Stimulated activated CD4-positive, alpha-beta T cell treated with anti-CD3 and anti-CD28 coated beads, Interleukin-15, amount 100 ng/mL, for 48 hours (primary cell): Measurements from ENCODE around the gene TSHZ2.
"Not testable (repeated sequence)": the region's sequence is repeated elsewhere in the genome, so short reads cannot be mapped to it uniquely, and the experiment has no call there.

Experiments used
- DNase-seq, 2 donors: peaks; one replicate each; pipeline ENCODE4 v3.0.0-alpha.2; 2020; ENCODE audit warnings: low read depth in 2 of 2

Gene TSHZ2

DNA sequence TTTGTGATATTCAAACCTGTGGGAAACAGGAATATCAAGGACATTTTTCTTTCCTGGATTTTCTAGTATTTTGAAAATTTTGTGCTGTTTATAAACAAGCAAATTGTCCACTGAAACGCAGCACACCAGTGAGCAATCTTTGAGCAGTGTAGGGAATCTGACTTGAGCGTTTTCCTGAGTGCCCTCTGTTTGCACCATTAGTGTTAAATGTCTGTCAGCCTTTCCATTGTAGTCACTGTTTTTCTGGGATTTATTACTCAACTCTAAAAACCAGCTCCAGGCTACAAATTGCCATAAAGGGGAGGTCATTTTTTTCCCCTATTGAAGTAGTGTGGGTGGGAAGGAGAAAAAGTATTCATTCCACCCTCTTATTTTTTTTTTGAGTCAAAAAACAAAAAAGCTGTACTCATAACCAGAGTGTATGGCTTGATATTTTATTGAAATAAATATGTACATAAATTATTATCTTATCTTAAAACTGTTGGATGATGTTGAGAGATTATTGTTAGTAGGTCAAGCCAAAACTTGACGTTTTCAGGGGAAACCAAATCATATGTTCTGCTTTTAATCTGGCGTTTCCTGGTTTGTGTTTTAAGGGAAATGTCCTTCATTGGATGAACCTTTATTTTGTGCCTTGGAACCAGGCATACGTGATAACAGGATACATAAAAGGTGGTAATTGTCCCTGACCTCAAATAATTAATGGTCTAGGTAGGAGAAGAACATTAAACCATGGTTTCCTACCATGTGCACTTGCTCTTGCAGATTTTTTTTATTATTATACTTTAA lies 51.8 kb downstream of the TSHZ2 start:
- DNase-seq: no peak

DNA sequence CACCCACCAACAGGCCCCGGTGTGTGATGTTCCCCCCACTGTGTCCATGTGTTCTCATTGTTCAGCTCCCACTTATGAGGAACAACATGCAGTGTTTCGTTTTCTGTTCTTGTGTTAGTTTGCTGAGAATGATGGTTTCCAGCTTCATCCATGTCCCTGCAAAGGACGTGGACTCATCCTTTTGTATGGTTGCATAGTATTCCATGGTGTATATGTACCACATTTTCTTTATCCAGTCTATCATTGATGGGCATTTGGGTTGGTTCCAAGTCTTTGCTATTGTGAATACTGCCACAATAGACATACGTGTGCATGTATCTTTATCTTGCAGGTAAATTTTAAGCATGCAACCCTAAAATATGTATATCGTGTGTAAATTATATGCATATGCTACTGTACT lies 52.5 kb downstream of the TSHZ2 start:
- DNase-seq: not testable (repeated sequence)

DNA sequence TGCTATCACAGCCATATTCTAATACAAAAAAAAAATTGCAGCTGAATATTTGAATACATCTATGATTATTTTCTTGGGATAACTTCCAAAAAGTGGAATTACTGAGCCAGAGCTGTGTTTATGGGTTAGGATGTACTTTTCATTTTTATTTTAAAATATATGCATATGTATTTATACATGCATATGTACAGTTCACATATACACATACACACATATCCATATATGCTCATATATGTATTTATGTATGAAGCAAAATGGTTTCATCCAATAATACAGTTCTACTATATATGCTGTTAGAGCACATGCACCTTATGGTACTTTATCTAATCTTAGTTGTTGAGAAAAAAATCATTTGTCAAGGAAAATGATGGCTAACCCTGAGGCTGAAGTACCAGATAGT lies 54.9 kb downstream of the TSHZ2 start:
- no peak for DNase-seq

DNA sequence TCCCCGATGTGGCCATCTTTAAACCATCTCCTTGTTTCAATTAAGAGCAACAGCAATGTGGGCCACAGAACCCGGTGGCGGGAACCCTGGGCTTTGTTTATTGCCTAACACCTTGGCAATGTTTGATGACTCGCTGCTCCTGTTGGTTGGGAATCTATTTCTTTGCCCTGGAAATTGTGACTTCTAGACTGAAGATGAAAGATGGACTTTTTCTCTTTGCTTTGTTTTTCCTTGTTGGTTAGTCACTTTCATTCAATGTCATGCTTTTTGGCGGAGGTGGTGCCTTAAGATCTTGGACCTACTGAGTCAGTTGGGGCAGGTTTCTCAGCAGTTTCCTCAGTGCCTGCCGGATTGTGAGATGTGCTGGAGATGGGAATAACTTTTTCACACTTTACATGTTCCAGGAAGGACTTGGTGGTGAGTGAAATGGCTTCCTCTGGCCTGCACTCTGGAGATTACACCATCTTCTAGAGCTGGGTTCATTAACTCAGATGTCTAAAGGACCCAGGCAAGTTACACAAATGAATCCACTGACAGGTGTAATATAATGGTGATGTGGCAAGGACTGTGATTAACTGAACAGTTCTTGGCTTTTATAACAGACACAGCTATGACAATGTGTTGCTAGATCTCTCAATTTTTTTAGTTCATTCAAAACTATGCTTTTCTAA lies 56.3 kb downstream of the TSHZ2 start:
- DNase-seq: peak; percentile 22 to 24

DNA sequence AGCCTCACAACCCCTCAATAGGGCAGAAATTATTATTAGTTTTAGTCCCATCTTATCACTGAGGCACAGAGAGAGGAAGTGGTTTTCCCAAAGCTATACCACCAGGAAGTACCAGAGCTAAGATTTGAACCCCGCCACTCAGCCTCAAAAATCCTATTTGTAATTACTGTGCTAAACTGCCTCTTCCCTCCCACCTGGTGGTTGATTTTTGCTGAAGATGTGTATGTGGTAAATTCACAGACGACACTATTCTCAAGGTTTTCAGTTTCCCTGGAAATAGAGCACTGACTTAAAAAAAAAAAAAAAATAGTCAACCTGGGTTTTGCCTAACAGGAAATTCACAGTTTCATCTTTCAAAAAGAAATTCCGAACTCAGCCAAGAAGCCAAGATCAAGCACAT lies 57.9 kb downstream of the TSHZ2 start:
- no peak for DNase-seq

DNA sequence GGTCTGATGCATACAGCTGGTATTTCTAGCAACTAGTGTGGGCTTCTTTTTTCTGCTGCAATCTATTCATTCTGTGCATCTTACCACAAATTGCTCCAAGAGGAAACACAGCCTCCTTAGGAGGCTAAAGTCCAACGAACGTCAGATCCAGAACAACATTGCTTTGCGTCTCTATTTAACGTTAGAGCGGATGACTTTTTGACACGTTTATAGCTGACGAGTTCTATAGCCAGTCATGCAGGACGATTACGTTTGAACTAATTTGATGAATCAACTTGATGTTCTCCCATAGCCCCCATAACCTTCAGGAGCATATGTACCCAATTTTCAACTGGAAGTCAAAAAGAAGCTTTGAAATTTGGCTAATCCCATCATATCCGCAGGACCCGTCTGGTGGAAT lies 59.9 kb downstream of the TSHZ2 start:
- no peak for DNase-seq

DNA sequence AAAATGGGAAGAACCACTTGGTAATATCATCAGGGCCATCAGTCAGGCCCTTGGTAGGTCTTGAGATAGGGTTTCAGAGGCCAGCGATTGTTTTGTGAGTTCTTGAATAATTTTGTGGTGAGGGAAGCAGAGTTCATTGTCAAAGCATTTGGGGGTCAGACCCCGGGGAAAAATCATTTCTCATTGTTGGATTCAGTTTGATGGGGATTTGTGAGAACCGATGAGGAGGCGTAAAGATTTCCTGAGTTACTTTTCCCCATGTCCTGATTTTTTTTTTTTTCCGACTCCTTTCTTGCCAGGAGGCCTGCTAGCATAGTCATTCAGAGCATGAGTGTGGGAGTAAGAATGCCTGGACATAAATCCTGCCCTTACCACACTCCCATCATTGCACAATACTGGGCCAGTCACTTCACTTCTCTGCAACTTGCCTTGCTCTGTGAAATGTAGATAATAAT lies 60.3 kb downstream of the TSHZ2 start:
- no peak for DNase-seq

DNA sequence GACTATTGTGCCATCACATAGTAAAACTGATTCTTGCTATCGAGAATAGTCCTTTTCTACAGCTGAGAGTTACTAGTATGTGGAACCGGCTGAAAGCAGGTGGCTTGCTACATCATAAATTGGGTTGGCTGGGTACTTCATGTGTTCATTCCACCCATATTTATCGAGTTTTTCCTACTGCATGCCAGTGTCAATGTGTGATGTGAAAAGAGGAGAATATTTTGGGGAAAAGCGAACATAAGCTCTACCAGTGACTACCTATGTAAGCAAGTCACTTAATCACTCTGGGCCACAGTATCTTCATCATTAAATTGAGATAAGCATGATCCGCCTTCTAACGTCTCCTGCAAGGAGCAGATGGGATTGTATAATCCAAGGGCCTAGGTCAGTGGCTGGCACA lies 61.0 kb downstream of the TSHZ2 start:
- no peak for DNase-seq

DNA sequence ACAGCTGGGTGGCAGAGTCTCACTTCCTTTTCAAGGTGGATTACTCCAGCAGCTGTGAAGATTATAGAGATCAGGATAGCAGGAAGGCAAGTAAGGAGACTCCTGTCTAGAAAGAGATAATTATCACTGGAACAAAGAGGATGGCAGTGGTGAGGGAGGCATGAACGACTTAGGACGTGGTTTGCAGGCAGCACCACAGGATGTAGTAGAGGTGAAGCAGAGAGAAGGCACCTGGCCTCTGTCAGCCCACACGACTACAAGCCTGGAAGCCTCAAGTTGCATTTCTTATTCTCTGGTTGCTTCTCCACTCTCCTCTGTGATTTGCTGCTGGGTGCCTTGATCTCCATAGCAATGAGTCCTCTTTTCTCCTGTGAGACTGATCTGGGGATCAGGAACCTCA lies 62.7 kb downstream of the TSHZ2 start:
- peak in 1 of 2 donors; percentile 11 for DNase-seq

DNA sequence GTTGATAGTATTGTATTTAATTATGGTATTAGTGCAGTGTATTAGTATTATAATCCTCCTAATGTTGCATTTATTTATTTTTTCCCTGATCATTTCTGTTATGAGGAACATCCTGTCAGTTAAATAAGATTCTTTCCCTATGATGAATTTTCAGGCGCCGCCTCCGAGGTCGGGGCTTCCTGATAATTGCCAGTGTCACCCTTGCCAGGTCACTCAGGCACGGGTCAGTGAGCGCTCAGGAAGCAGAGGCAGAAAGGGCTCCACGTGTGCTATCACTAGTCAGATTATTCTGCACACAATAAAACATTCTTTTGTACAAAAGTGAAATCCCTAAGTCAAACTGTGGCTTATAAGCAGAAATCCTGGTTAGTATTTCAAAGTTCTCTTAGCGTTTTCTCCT lies 64.8 kb downstream of the TSHZ2 start:
- DNase-seq: no peak

DNA sequence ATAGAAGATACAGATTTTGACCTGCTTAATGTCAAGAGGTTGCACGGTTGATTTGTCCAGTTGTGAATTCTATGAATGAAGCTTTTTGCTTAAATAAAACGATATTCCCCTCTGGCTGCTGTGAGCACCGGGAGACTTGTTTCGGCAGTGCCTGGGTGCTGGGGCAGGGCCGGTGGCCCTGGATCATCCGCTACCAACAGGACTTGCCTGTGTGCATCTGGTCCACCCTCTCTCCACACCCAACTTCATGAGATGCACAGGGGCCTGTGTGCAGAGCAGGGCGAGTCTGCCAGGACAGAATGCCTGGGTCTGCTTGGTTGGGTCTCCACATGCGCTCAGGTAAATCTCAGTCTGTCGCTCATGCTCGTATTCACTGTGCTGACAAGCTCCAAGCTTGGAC lies 65.5 kb downstream of the TSHZ2 start:
- DNase-seq: no peak

DNA sequence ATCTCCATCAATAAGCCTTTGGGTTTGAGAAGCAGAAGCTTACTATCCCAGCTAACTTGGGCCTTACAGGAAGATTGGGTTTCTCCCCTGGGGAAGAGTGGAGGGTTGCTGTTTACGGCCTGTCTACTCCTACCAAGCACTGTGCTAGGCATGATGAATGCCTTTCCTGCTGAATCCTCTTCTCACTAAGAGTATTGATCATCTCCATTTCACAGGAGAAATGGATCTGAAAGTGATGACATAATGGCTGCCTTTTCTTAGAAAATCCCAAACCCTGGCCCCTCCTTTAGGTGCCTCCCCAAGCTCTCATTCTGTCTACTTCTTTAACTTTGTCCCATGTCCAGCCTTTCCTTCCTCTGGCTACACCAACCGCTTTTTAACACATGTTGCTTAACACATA lies 66.1 kb downstream of the TSHZ2 start:
- DNase-seq: no peak

DNA sequence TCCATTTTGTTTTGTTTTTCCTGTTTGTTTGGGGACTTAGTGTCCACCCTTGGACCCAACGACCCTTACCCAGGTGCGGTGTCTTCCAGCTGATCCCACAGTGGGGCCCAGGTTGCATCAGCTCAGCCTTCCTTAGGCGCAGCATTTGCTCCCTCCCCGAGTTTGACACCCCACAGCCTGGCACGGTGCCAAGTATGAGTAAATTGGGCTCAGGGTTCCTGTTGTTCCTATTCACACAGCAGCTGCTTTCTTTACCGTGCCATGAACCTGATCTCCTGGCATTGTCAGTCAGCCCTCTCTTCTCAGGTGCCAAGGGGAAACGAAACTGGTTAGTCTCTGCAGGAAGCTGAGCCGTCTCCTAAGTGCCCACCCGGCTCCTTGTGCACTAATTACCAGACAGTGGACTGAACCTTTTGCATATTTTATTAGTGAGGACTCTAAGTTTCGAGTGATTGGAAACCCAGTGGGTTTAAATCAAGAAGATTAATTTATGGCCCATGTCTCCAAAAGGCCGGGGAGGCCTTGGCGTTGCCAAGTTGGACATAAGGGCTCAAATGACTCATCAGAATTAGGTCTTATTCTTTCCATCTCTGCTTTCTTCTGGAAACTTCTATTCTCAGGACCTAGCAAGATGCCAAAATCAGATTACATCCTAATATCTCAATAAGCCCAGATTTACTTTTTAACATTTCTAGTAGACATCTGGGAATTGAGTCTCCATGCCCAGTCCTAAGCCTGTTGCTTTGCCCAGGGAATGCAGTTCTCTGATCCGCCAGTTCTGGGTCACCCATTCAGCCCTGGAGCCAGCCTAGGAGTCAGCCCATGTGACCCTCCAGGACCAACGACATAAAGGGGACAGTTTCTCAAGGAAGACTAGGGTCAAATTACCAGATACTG lies 68.8 kb downstream of the TSHZ2 start:
- no peak for DNase-seq

DNA sequence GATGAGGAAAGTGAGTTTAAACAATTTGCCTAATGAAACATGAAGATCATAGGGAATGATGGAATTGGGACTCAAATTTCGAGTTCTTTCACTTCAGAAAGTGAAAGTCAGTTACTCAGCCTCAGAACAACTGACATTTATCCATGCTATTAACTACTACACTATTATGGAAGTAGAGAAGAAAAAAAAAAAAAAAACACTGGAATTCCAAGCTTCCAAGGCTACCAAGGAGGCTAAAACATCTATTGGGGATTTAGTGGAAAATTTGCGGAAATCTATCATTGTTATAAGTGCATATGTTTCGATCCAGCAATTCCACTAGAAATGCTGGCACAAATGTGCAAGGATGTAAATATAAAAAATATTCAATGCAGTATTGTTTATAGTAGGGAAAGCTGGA lies 70.4 kb downstream of the TSHZ2 start:
- DNase-seq: no peak

DNA sequence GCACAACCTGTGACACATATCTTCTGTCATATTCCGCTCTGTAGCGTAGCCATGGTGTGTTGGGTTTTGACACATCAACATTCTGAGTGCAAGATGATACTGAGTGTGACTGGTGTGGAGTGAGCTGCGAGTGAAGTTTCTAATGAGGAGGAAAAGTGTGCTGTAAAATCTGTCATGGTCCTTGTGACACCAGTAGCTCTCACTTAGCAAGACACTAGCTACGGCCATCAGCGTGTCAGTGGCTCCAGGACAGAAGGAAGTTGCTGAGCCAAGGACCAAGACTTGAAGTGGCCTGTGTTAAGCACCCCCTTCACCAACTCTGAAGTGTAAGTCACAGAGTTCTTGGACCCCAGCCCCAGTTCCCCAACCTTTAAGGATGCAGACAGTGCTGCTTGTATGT lies 72.1 kb downstream of the TSHZ2 start:
- DNase-seq: no peak

DNA sequence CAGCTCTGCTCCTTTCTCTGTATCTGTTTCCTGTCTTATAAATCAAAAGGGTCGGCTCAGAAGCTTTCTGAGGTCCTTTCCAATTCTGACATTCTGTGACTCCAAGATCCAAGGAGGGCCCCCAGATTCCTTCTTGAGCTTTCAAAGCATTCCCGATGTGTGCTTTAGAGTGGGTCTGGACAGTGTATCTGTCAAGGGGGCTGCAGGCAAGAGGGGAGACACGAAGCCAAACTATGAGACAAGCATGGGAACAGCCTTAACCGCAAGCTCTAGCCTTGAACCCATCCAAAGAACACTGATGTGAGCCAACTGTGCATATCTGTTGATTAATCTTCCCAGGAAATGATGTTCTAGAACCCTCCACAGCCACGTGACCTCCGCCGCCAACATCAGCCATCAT lies 73.8 kb downstream of the TSHZ2 start:
- DNase-seq: no peak

DNA sequence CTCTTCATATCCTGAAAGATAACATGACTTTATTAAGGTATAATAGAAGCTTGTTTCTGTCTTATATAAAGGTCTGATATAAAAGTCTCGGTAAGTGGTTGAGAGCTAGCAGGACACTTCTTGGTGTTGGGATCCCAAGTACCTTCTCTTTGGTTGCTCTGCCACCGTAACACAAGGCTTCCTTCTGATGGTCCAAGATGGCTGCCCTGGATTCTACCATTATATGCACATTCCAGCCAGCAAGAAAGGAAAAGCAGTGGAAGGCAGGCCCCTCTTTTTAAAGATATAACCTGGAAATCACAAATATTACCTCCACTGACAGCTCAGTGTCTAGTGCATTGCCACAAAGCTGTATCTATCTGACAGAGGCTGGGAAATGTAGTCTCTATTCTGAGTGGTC lies 75.0 kb downstream of the TSHZ2 start:
- DNase-seq: no peak

DNA sequence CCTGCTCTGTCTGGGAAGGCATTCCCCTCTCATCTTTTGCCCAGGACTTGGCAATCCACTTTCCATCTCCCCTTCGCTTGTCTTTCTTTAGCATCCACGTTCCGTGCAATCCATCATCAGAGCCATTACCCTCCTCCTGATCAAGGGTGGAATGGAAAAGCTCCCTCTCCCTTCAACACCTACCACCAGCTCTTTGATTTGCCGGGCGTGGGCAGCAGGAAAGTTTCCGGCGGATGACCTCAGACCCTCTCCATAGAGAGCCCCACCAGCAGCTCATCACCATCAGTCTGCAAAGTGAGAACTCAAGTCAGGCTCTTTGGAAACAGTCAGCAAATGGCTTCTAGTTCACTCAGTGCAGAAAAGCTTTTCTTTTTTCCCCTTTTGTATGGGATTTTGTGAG lies 76.2 kb downstream of the TSHZ2 start:
- DNase-seq: no peak

DNA sequence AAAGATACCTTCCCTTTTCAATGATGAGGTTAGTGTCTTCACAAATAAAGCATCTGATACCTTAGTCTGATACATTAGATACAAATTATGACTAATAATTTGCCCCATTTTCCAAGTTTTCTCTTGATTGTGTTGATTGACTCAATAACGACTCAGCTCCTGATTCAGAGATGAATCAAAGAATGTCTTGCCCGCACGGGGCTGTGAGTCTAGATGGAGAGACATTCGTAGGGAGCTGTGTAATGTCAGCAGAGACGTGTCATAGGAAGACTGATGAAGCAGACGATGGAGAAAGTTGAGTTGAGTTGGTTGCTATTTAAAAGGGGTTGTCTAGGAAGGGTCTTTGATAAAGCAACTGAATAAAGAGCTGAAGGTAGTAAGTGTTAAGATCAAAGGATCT lies 78.2 kb downstream of the TSHZ2 start:
- DNase-seq: peak in 1 of 2 donors; percentile 17

DNA sequence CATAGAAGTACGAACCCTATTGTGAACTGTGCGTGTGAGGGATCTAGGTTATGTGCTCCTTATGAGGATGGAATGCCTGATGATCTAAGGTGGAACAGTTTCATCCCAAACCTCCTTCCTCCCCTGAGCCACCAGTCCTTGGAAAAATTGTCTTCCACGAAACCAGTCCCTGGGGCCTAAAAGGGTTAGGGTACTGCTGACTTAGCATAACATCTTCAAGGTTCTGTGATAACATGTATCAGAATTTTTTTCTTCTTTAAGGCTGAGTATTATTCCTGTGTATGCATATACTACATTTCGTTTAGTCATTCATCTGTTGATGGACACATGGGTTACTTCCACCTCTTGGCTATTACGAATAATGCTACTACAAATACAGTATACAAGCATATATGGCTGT lies 80.2 kb downstream of the TSHZ2 start:
- no peak for DNase-seq

DNA sequence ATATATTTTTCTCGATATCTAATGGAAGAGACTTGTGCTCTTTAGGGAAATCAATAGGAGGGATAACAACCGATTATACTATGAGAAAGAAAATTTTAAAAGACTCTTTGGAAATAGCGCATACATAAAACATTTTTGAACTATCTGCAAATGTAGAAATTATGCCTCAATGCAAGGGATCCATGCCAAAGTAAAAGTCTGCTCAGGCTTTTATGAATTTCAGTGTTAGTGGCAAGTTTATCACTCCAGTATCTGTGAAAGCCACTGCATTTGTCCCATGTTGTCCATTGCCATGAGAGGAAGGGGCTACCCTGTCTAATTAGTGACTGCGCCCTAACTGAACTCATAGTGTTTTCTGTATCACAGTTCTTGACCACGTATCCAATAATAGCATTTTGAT lies 81.4 kb downstream of the TSHZ2 start:
- no peak for DNase-seq

DNA sequence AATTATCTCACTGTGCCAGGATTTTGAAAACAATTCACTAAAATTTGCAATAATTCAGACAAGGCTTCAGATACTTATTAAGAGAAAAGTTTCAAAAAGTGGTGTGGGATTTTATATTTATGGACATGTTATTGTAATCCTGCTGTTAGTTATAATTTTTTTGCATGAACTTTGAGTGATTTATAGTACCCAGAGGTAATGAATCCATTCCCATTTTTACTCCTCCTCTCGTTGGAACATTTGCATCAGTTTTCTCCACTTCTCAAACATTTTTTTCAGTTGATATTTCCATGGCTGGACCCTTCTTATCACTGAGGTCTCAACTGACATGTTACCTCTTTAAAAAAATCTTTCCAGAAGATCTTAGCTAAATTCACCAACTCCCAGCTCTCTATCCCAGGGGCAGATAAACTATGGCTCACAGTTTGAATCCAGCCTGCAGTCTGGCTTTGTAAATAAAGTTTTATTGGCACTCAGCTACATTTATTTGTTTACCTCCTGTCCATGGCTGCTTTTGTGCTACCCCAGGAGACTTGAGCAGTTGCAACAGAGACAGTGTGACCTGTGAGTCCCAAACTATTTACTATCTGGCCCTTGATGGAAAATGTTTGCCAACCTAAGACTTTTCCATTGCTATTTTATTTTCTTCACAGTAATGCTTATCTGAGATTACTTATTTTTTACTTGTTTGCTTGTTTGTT lies 83.4 kb downstream of the TSHZ2 start:
- DNase-seq: no peak
